Measurements from ENCODE around the gene SMOC2.

GRCh38 chr6:168400037-168400436 lies 40.9 kb upstream of the SMOC2 start:
- no peak for TF ChIP-seq CTCF (IDR thresholded peaks at IDR 0.05)
- no peak for TF ChIP-seq POLR2A (IDR thresholded peaks at IDR 0.05)
- TF ChIP-seq EP300 (IDR thresholded peaks at IDR 0.05), result no peak
